BLaER1 (cell line): ENCODE data around the gene ANKMY1.
"Not testable (repeated sequence)": the region's sequence is repeated elsewhere in the genome, so short reads cannot be mapped to it uniquely, and the experiment has no call there.

Experiments used
- H3K27ac ChIP-seq: shearing (Covaris generic); formaldehyde crosslinking; 2 replicates; pipeline ENCODE4 v1.8.1; 2022
- H3K27me3 ChIP-seq: shearing (Covaris generic); formaldehyde crosslinking; 2 replicates; pipeline ENCODE4 v1.8.1; 2022
- H3K36me3 ChIP-seq: shearing (Covaris generic); formaldehyde crosslinking; 2 replicates; pipeline ENCODE4 v1.8.1; 2022
- H3K4me1 ChIP-seq: shearing (Covaris generic); formaldehyde crosslinking; 2 replicates; pipeline ENCODE4 v1.8.1; 2022
- H3K4me2 ChIP-seq: shearing (Covaris generic); formaldehyde crosslinking; 2 replicates; pipeline ENCODE4 v1.8.1; 2022
- H3K4me3 ChIP-seq: shearing (Covaris generic); formaldehyde crosslinking; 2 replicates; pipeline ENCODE4 v1.8.1; 2022
- H3K9ac ChIP-seq: shearing (Covaris generic); formaldehyde crosslinking; 2 replicates; pipeline ENCODE4 v1.8.1; 2022
- H3K9me3 ChIP-seq: shearing (Covaris generic); formaldehyde crosslinking; 2 replicates; pipeline ENCODE4 v1.8.1; 2022
- H4K20me1 ChIP-seq: shearing (Covaris generic); formaldehyde crosslinking; 2 replicates; pipeline ENCODE4 v1.8.1; 2022
- Cebpa-rat ChIP-seq: shearing (Covaris generic); IDR thresholded peaks from 2 replicates; pipeline ENCODE4 v1.8.1; 2022

The ANKMY1 gene

GRCh38 chr2:240522406-240522805 lies 35.4 kb downstream of the ANKMY1 start:
- no peak for TF ChIP-seq Cebpa-rat

DNA sequence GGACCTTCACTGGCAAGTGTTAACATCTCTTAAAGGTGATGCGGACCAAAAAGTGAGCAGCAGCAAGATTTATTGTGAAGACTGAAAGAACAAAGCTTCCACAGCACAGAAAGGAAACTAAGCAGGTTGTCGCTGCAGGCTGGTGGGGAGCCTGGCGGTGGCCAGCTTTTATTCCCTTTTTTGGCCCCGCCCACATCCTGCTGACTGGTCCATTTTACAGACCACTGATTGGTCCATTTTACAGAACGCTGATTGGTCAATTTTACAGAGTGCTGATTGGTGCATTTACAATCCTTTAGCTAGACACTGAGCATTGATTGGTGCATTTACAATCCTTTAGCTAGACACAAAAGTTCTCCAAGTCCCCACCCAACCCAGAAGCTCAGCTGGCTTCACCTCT lies 35.9 kb downstream of the ANKMY1 start:
- H3K27me3 ChIP-seq, H3K4me3 ChIP-seq: not testable (repeated sequence)

More at GRCh38 chr2:240522406-240522805, 35.4 kb downstream of the ANKMY1 start:
- H3K4me2 ChIP-seq: no peak overlapping the region
- H3K9me3 ChIP-seq: peaks cover 73% of the 10 kb centered on the region
- peaks cover 96% of the 10 kb centered on the region for H3K36me3 ChIP-seq
- peaks cover 20% of the 10 kb centered on the region; the same call in 1 of the 2 replicates for H3K4me1 ChIP-seq
- H3K27me3 ChIP-seq: no peaks in the 10 kb centered on the region
- no peak overlapping the region for H3K9ac ChIP-seq
- H3K27ac ChIP-seq: no peak overlapping the region
- H4K20me1 ChIP-seq: no peaks in the 10 kb centered on the region
- no peak overlapping the region; the same call in 1 of the 2 replicates for H3K4me3 ChIP-seq

DNA sequence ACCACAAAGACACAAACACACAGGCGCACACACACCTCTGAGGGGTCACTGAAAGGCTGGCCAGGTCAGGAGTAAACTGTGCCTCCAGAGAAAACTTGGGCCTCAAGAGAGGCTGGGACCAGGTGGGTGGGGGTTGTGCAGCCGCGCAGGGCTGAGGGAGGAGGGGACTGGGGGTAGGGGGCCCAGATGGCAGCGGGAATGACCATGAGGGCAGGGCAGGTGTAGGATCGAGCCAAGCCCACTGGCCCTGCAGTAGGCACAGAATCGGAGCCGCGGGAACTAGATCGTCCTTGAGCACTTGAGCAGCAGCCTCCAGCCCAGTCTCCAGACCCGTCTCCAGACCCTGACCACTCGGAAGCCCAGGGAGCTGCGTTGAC lies 36.8 kb downstream of the ANKMY1 start:
- H3K27me3 ChIP-seq: no peaks in the 10 kb centered on the region
- H3K36me3 ChIP-seq: peaks cover 87% of the 10 kb centered on the region
- H3K27ac ChIP-seq: no peak overlapping the region
- peaks cover 20% of the 10 kb centered on the region; the same call in 1 of the 2 replicates for H3K4me1 ChIP-seq
- no peak overlapping the region for H3K4me3 ChIP-seq
- peaks cover 58% of the 10 kb centered on the region for H3K9me3 ChIP-seq
- no peak overlapping the region for H3K4me2 ChIP-seq
- no peak overlapping the region for H3K9ac ChIP-seq
- TF ChIP-seq Cebpa-rat: no peak
- no peaks in the 10 kb centered on the region for H4K20me1 ChIP-seq

More for the DNA sequence above, 35.9 kb downstream of the ANKMY1 start:
- not testable (repeated sequence) for H3K9ac ChIP-seq, H4K20me1 ChIP-seq, H3K27ac ChIP-seq, H3K4me2 ChIP-seq
- Histone ChIP-seq H3K4me1 (peaks cover 20% of the 10 kb centered on the region; the same call in 1 of the 2 replicates), H3K9me3 (peaks cover 67% of the 10 kb centered on the region), H3K36me3 (peaks cover 96% of the 10 kb centered on the region)

- peaks cover 80% of the 10 kb centered on the region for H3K36me3 ChIP-seq
- H3K4me2 ChIP-seq: no peak overlapping the region
- peaks cover 14% of the 10 kb centered on the region; the same call in 1 of the 2 replicates for H3K4me1 ChIP-seq
- peaks cover 52% of the 10 kb centered on the region for H3K9me3 ChIP-seq
- no peaks in the 10 kb centered on the region for H4K20me1 ChIP-seq
- H3K27me3 ChIP-seq: no peaks in the 10 kb centered on the region
- H3K9ac ChIP-seq: no peak overlapping the region
- H3K27ac ChIP-seq: no peak overlapping the region
- H3K4me3 ChIP-seq: no peak overlapping the region
- no peak for TF ChIP-seq Cebpa-rat
Measured at GRCh38 chr2:240520130-240520973, 37.4 kb downstream of the ANKMY1 start.

DNA sequence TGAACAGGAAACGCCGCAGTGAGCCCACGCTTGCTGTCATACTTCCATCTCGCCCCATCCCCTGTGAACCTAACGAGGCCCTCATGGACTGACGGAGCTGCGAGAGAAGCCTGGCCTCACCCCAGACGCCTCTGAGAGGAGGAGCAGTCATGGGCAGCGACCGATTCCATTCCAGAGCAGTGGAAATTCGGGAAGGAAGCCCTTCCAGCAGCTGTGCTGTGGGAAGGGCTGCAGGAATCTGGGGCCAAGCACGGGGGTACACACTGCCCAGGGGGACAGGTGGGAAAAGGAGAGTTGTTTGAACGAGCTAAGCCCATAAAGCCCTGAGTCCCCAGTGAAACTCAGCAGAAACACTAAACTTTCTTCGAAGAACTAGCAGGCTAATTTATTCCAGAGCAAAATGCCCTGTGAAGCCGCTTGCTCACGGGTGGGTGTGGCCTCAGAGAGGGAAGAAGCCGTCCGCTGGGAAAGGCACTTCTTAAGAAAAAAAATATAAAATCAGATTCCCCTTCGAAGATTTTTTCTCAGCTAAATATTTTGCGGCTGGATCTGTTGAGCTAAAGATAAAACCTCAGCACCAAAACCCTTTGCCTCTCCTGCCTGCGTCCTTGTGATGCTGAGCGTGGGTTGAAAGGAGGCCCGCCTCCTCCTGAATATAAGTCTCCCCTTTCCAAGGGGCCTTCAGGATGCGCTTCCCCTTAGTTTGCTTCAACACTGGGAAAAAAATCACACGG lies 38.2 kb downstream of the ANKMY1 start:
- H3K9me3 ChIP-seq: peaks cover 44% of the 10 kb centered on the region
- H3K4me1 ChIP-seq: peaks cover 14% of the 10 kb centered on the region
- H3K27me3 ChIP-seq: no peaks in the 10 kb centered on the region
- 0 out of 2 replicates have a peak, but pooled peaks cover 2% of the 10 kb centered on the region for H4K20me1 ChIP-seq
- no peak for TF ChIP-seq Cebpa-rat
- no peak overlapping the region for H3K4me2 ChIP-seq
- peaks cover 73% of the 10 kb centered on the region for H3K36me3 ChIP-seq
- no peak overlapping the region for H3K4me3 ChIP-seq
- no peak overlapping the region for H3K9ac ChIP-seq
- H3K27ac ChIP-seq: no peak overlapping the region

GRCh38 chr2:240518981-240519380 lies 38.8 kb downstream of the ANKMY1 start:
- H3K36me3 ChIP-seq: peaks cover 67% of the 10 kb centered on the region
- H3K27ac ChIP-seq: no peak overlapping the region
- no peak overlapping the region for H3K4me3 ChIP-seq
- H3K4me2 ChIP-seq: no peak overlapping the region
- H3K9me3 ChIP-seq: peaks cover 38% of the 10 kb centered on the region
- peaks cover 14% of the 10 kb centered on the region for H3K4me1 ChIP-seq
- TF ChIP-seq Cebpa-rat: no peak
- 0 out of 2 replicates have a peak, but pooled peaks cover 4% of the 10 kb centered on the region for H4K20me1 ChIP-seq
- no peak overlapping the region for H3K9ac ChIP-seq
- H3K27me3 ChIP-seq: no peaks in the 10 kb centered on the region

DNA sequence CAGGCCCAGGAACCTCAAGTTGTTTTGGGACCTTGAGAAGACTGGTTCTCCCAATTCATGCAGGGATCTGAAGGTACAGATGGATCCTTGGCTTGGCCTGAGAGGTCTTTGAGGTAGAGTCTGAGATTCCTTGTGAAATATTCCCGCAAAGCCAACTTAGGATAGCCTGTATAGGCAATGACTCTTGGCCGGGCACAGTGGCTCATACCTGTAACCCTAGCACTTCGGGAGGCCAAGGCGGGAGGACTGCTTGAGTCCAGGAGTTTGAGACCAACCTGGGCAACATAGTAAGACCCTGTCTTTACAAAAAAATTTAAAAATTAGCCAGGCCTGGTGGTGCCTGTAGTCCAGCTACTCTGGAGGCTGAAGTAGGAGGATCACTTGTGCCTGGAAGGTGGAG lies 40.4 kb downstream of the ANKMY1 start:
- peaks cover 63% of the 10 kb centered on the region for H3K36me3 ChIP-seq
- H3K4me2 ChIP-seq: no peak overlapping the region
- TF ChIP-seq Cebpa-rat: no peak

DNA sequence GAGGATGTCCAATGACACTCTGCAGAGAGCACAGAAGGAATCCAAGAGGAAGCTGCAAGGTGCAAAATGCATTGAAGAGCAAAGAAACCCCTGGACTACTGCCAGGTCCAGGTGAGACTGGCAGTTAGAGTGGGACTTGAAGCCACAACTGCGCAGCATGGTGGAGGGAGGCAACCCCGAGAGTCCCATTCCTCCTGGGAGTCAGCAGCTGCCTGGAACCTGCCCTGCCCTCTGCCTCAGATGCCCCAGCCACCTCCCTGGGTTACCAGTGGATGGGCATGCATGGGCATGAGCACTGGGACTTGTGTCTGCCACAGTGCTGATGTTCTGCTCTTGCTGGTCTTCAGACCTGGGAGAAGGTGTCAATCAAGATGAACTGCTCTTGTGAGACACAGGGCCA lies 43.2 kb downstream of the ANKMY1 start:
- Histone ChIP-seq H3K4me3 (no peak overlapping the region), H3K9ac (no peak overlapping the region), H3K36me3 (peaks cover 60% of the 10 kb centered on the region), H3K4me2 (peak overlapping the region; percentile 41; the same call in 1 of the 2 replicates), H3K9me3 (no peaks in the 10 kb centered on the region), H4K20me1 (peaks cover 14% of the 10 kb centered on the region; the same call in 1 of the 2 replicates), H3K4me1 (peaks cover 15% of the 10 kb centered on the region), H3K27me3 (no peaks in the 10 kb centered on the region), H3K27ac (no peak overlapping the region)
- TF ChIP-seq Cebpa-rat: no peak

More for the DNA sequence above, 40.4 kb downstream of the ANKMY1 start:
- H3K4me1 ChIP-seq: peaks cover 15% of the 10 kb centered on the region
- H3K27ac ChIP-seq: no peak overlapping the region
- peaks cover 22% of the 10 kb centered on the region for H3K9me3 ChIP-seq
- no peak overlapping the region for H3K4me3 ChIP-seq
- H3K9ac ChIP-seq: no peak overlapping the region
- H4K20me1 ChIP-seq: peaks cover 14% of the 10 kb centered on the region; the same call in 1 of the 2 replicates
- H3K27me3 ChIP-seq: no peaks in the 10 kb centered on the region

DNA sequence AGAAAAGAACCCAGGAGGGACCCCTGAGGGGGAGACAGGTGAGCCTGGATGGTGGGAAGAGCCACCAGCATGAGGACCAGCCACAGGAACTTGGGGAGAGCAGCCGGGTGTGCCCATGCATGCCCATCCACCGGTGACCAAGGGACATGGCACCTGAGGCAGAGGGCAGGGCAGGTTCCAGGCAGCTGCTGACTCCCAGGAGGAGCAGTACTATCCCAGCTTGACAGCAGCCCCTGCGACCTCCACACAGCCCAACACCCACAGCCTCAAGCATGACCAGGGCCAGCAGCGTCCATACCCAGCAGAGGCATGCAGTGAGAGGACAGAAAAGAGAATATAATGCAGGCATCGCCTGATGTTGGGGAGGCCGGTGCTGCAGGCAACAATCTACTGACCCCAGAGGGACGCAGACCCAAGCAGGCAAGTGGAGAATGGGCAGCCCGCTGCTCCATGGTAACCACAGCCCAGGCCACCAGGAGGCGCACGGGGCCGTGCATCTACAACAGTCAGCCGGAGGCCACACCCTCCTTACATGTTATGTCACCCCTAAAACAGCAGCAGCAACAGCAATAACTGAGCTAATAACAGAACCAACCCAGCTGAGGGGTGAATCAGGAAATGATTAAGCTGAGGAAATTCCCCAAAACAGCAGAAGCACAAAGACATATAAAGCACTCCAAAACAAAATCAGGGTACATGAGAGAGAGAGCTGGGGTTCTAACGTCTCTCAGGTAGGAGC lies 44.1 kb downstream of the ANKMY1 start:
- H3K9ac ChIP-seq: no peak overlapping the region
- peaks cover 15% of the 10 kb centered on the region for H3K4me1 ChIP-seq
- peaks cover 60% of the 10 kb centered on the region for H3K36me3 ChIP-seq
- H3K27ac ChIP-seq: no peak overlapping the region
- H3K4me3 ChIP-seq: no peak overlapping the region
- no peaks in the 10 kb centered on the region for H3K27me3 ChIP-seq
- no peaks in the 10 kb centered on the region for H3K9me3 ChIP-seq
- no peak for TF ChIP-seq Cebpa-rat
- peaks cover 14% of the 10 kb centered on the region; the same call in 1 of the 2 replicates for H4K20me1 ChIP-seq
- H3K4me2 ChIP-seq: peak overlapping the region; percentile 41; the same call in 1 of the 2 replicates
